NCI-H460 (cell line): Measurements from ENCODE around the gene FMN1. TPM values are rescaled to one million over a fixed set of nuclear protein-coding genes. Genes with fewer than 3 reads are reported as not detected.

ENCODE experiments used
- DNase-seq: peaks from one replicate; pipeline ENCODE4 v3.0.0-alpha.2; 2016; ENCODE audit warnings: low read depth; ENCODE audit errors: extremely low read depth
- total RNA-seq: library from RNA; depleted of rRNA; stranded (reverse); fragments of >200 nt; shearing (Covaris generic); gene quantifications from 2 replicates; pipeline ENCODE4 v1.2.3, GENCODE V29; 2014

The FMN1 gene
- total RNA-seq, 1 experiment from 2014 or later = 1.4 TPM

- no peak for DNase-seq
These were observed 248.3 kb downstream of the FMN1 start for GRCh38 chr15:32946210-32946609.

GRCh38 chr15:32944431-32944830 lies 250.1 kb downstream of the FMN1 start:
- DNase-seq = no peak

- no peak for DNase-seq
These were observed 250.8 kb downstream of the FMN1 start for GRCh38 chr15:32943711-32944110.

GRCh38 chr15:32942401-32942841 lies 252.1 kb downstream of the FMN1 start:
- DNase-seq = no peak

- DNase-seq = no peak
These were observed 252.7 kb downstream of the FMN1 start for GRCh38 chr15:32941823-32942222.

GRCh38 chr15:32936976-32937375 lies 257.5 kb downstream of the FMN1 start:
- DNase-seq = no peak

GRCh38 chr15:32936283-32936918 lies 258.1 kb downstream of the FMN1 start:
- peak; percentile 12 for DNase-seq

GRCh38 chr15:32935139-32935538 lies 259.4 kb downstream of the FMN1 start:
- no peak for DNase-seq

GRCh38 chr15:32933236-32933635 lies 261.3 kb downstream of the FMN1 start:
- DNase-seq = no peak

GRCh38 chr15:32928876-32929275 lies 265.6 kb downstream of the FMN1 start:
- no peak for DNase-seq

GRCh38 chr15:32927124-32927523 lies 267.4 kb downstream of the FMN1 start:
- no peak for DNase-seq

GRCh38 chr15:32923176-32923575 lies 271.3 kb downstream of the FMN1 start:
- DNase-seq = no peak

GRCh38 chr15:32922541-32922940 lies 272.0 kb downstream of the FMN1 start:
- no peak for DNase-seq

GRCh38 chr15:32919749-32920414 lies 274.6 kb downstream of the FMN1 start:
- DNase-seq = no peak

- DNase-seq = no peak
These were observed 276.0 kb downstream of the FMN1 start for GRCh38 chr15:32918547-32918946.

- no peak for DNase-seq
These were observed 283.7 kb downstream of the FMN1 start for GRCh38 chr15:32910839-32911238.

GRCh38 chr15:32909431-32909830 lies 285.1 kb downstream of the FMN1 start:
- no peak for DNase-seq

GRCh38 chr15:32908872-32909271 lies 285.6 kb downstream of the FMN1 start:
- no peak for DNase-seq

- DNase-seq = no peak
These were observed 286.2 kb downstream of the FMN1 start for GRCh38 chr15:32908135-32908801.

- no peak for DNase-seq
These were observed 289.0 kb downstream of the FMN1 start for GRCh38 chr15:32905481-32905880.

- DNase-seq = no peak
These were observed 290.1 kb downstream of the FMN1 start for GRCh38 chr15:32904448-32904847.
